Stomach (tissue), 9 donors: ENCODE measurements around the gene SCFD2. TPM values are rescaled to one million over a fixed set of nuclear protein-coding genes. Genes with fewer than 3 reads are reported as not detected.
"Not testable (repeated sequence)": the region's sequence is repeated elsewhere in the genome, so short reads cannot be mapped to it uniquely, and the experiment has no call there.

ENCODE experiments used
- DNase-seq, 2 donors: peaks; one replicate each; pipeline versions ENCODE4 v3.0.0 to v3.0.0-alpha.2; 2013 to 2019
- H3K27ac ChIP-seq, 5 donors: fragments of 200-600 bp in 4 of 5; sonication (generic) in 4 of 5; one replicate each; pipeline ENCODE4 v1.5.1; 2013 to 2019; ENCODE audit warnings: mild to moderate bottlenecking in 1 of 5, moderate library complexity in 1 of 5
- H3K27me3 ChIP-seq, 3 donors: fragments of 200-600 bp; sonication (generic); one replicate each; pipeline ENCODE4 v1.5.1; 2017 to 2019; ENCODE audit warnings: mixed run types in 1 of 3
- H3K36me3 ChIP-seq, 4 donors: fragments of 200-600 bp; sonication (generic); 1 replicate in 3 of 4; 2 replicates in 1 of 4; pipeline ENCODE4 v1.5.1; 2016 to 2019
- H3K4me1 ChIP-seq, 4 donors: fragments of 200-600 bp; sonication (generic); one replicate each; pipeline ENCODE4 v1.5.1; 2016 to 2019
- H3K4me3 ChIP-seq, 4 donors: fragments of 200-600 bp; sonication (generic) in 3 of 4; one replicate each; pipeline ENCODE4 v1.5.1; 2016 to 2019; ENCODE audit warnings: mild to moderate bottlenecking in 1 of 4
- H3K9me3 ChIP-seq, 4 donors: fragments of 200-600 bp; sonication (generic); one replicate each; pipeline ENCODE4 v1.5.1; 2016 to 2019
- EP300 ChIP-seq: sonication (generic); formaldehyde crosslinking; IDR thresholded peaks from one replicate; pipeline ENCODE4 v1.6.1; 2017; ENCODE audit warnings: antibody characterized with exemption
- POLR2A ChIP-seq, 4 donors: fragments of 450-650 bp; IDR thresholded peaks; one replicate each; pipeline ENCODE4 v1.6.1; 2016; ENCODE audit warnings: antibody characterized with exemption in 4 of 4, control low read depth in 2 of 4, mild to moderate bottlenecking in 1 of 4, moderate library complexity in 1 of 4
- POLR2AphosphoS5 ChIP-seq, 3 donors: sonication (generic); formaldehyde crosslinking; IDR thresholded peaks; one replicate each; pipeline ENCODE4 v1.6.1; 2016; ENCODE audit warnings: antibody characterized with exemption in 3 of 3
- WGBS, 5 donors: extraction: QIAGEN DNeasy Blood & Tissue Kit in 3 of 5; methylation state at CpG; one replicate each; pipeline versions ENCODE4 v1.1.5 to v1.1.7; 2013 to 2018; 5-methylcytosine and 5-hydroxymethylcytosine counted together
- intact Hi-C: fragments of 100-400 bp; cut with DNase I; formaldehyde crosslinking; loops from one replicate; pipeline ENCODE4 v1.15.1; 2023; ENCODE audit warnings: low total_unique reads
- polyA plus RNA-seq, 3 donors: library from polyadenylated mRNA; stranded (reverse); fragments of 200-250 nt; gene quantifications; one replicate each; pipeline ENCODE4 v1.2.3, GENCODE V29; 2013
- total RNA-seq, 5 donors: library from RNA; depleted of rRNA; stranded (reverse); fragments of >200 nt; gene quantifications; one replicate each; pipeline versions ENCODE4 v1.1.0 to v1.2.3, GENCODE V29; 2014 to 2016
- TF ChIP-seq, protein P1 (sequence below), 7 experiments: fragments of 450-650 bp in 4 of 7; fragments of 200-600 bp in 3 of 7; sonication (generic) in 3 of 7; IDR thresholded peaks; one replicate each; pipeline ENCODE4 v1.5.1; 2016 to 2019; ENCODE audit warnings: antibody characterized with exemption in 7 of 7, control low read depth in 2 of 7, mild to moderate bottlenecking in 1 of 7
- donor health status: healthy with polysubstance abuse.
- donor health status: Bipolar disorder and iron deficiency.
- donor health status: healthy.

SCFD2 gene
- total and polyA plus RNA-seq, 8 donors, result 2.9 to 40.2 (median 11.1) TPM

DNA sequence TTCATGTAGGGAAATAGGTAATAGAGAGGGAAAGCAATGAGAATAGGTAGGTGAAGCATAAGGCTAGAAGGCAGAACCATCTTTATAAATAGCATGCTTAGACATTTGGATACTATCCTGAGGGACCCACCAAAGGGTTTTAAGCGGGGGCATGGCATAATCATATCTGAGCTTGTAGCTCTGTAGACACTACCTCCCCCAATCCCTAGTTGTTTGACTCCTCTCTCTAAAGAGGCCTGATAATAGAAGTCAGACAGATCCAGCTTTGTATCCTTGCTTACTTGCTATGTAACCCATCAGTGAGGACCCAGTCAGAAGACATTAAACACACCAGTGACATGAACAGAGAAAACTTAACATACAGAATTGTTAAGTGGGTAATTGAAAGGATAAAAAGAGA, 58.7 kb downstream of the SCFD2 start:
- H3K36me3 ChIP-seq, result peaks cover 0 to 2% (median 0%) of the 10 kb centered on the region in 4 donors
- TF ChIP-seq POLR2AphosphoS5 (IDR thresholded peaks at IDR 0.05) (no peak), EP300 (no peak), POLR2A (IDR thresholded peaks at IDR 0.05) (no peak)
- DNase-seq, result no peak
- no peaks in the 10 kb centered on the region for H3K9me3 ChIP-seq
- H3K4me1 ChIP-seq, result no peaks in the 10 kb centered on the region
- no peak overlapping the region for H3K27ac ChIP-seq
- WGBS, 5 donors, result 85 to 100% (median 96%) methylated on average over 1 of the region's 1 CpG
- H3K27me3 ChIP-seq, result no peaks in the 10 kb centered on the region
- intact Hi-C loops, result no loop called here
- H3K4me3 ChIP-seq, result no peak overlapping the region

- Histone ChIP-seq H3K4me1 (no peaks in the 10 kb centered on the region), H3K36me3 (peaks cover 0 to 2% (median 0%) of the 10 kb centered on the region in 4 donors), H3K27me3 (no peaks in the 10 kb centered on the region), H3K27ac (no peak overlapping the region), H3K4me3 (no peak overlapping the region), H3K9me3 (no peaks in the 10 kb centered on the region)
- intact Hi-C loops, result no loop called here
- DNase-seq, result no peak
- whole genome bisulfite sequencing, 5 donors, result 65 to 93% (median 87%) methylated on average over 2 of the region's 2 CpGs
- TF ChIP-seq POLR2AphosphoS5 (IDR thresholded peaks at IDR 0.05) (no peak), EP300 (no peak), POLR2A (IDR thresholded peaks at IDR 0.05) (no peak)
- TF ChIP-seq, protein P1, sequence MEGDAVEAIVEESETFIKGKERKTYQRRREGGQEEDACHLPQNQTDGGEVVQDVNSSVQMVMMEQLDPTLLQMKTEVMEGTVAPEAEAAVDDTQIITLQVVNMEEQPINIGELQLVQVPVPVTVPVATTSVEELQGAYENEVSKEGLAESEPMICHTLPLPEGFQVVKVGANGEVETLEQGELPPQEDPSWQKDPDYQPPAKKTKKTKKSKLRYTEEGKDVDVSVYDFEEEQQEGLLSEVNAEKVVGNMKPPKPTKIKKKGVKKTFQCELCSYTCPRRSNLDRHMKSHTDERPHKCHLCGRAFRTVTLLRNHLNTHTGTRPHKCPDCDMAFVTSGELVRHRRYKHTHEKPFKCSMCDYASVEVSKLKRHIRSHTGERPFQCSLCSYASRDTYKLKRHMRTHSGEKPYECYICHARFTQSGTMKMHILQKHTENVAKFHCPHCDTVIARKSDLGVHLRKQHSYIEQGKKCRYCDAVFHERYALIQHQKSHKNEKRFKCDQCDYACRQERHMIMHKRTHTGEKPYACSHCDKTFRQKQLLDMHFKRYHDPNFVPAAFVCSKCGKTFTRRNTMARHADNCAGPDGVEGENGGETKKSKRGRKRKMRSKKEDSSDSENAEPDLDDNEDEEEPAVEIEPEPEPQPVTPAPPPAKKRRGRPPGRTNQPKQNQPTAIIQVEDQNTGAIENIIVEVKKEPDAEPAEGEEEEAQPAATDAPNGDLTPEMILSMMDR (IDR thresholded peaks at IDR 0.05), result no peak
Observed at GRCh38 chr4:53306729-53307128, 59.1 kb downstream of the SCFD2 start.

GRCh38 chr4:53292209-53292608, 73.7 kb downstream of the SCFD2 start:
- intact Hi-C loops, H3K27ac ChIP-seq: not testable (repeated sequence)
- H3K9me3 ChIP-seq, result peaks cover 0 to 56% (median 27%) of the 10 kb centered on the region in 4 donors

DNA sequence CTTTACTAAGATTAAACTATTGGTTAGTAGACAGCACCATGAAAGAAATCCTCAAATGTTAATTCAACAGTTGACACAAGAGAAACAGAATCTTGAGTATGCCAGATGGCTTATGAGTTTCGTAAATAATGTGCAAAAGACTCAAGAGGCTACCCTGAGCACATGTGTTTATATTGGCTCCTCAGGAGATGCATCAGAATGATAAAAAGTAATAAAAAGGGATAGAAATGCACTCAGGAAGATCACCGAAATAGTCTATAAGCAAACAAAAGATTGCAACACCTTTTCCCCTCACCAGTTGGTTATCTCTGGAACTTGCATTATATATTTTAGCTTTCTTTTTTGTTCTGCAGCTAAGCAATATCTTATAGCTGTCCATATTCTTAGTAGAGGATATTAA, 84.4 kb downstream of the SCFD2 start:
- no peaks in the 10 kb centered on the region for H3K36me3 ChIP-seq
- WGBS, 5 donors, result 77 to 89% (median 85%) methylated on average over 2 of the region's 2 CpGs
- TF ChIP-seq, protein P1 (IDR thresholded peaks at IDR 0.05), result no peak
- DNase-seq, result no peak
- no peak overlapping the region for H3K4me3 ChIP-seq
- intact Hi-C loops, result no loop called here
- H3K4me1 ChIP-seq, result no peaks in the 10 kb centered on the region
- no peak overlapping the region for H3K27ac ChIP-seq
- H3K27me3 ChIP-seq, result no peaks in the 10 kb centered on the region
- no peaks in the 10 kb centered on the region for H3K9me3 ChIP-seq

More at GRCh38 chr4:53292209-53292608, 73.7 kb downstream of the SCFD2 start:
- DNase-seq, H3K4me1 ChIP-seq, H3K27me3 ChIP-seq, H3K4me3 ChIP-seq, H3K36me3 ChIP-seq: not testable (repeated sequence)

GRCh38 chr4:53280846-53281245, 85.0 kb downstream of the SCFD2 start:
- Histone ChIP-seq H3K27me3 (no peaks in the 10 kb centered on the region), H3K36me3 (no peaks in the 10 kb centered on the region), H3K4me3 (no peak overlapping the region), H3K9me3 (no peaks in the 10 kb centered on the region), H3K27ac (no peak overlapping the region), H3K4me1 (no peaks in the 10 kb centered on the region)
- no peak for TF ChIP-seq EP300
- TF ChIP-seq, protein P1 (IDR thresholded peaks at IDR 0.05), result no peak
- no peak for TF ChIP-seq POLR2AphosphoS5 (IDR thresholded peaks at IDR 0.05)
- no peak for TF ChIP-seq POLR2A (IDR thresholded peaks at IDR 0.05)
- DNase-seq, result no peak
- intact Hi-C loops, result no loop called here
- WGBS, 5 donors, result 82 to 89% (median 88%) methylated on average over 5 of the region's 5 CpGs
